Esophagus muscularis mucosa (tissue), 3 donors: Measurements from ENCODE around the gene CFAP92.

ENCODE experiments used
- POLR2A ChIP-seq: fragments of 450-650 bp; IDR thresholded peaks from one replicate; pipeline ENCODE4 v1.6.1; 2017; ENCODE audit warnings: antibody characterized with exemption, moderate library complexity, mild to moderate bottlenecking, low read depth
- TF ChIP-seq, protein P1 (sequence below), 3 experiments: fragments of 200-600 bp in 2 of 3; fragments of 450-650 bp in 1 of 3; sonication (generic) in 2 of 3; IDR thresholded peaks; one replicate each; pipeline ENCODE4 v1.5.1; 2017 to 2019; ENCODE audit warnings: antibody characterized with exemption in 3 of 3, mild to moderate bottlenecking in 2 of 3, moderate library complexity in 1 of 3

DNA sequence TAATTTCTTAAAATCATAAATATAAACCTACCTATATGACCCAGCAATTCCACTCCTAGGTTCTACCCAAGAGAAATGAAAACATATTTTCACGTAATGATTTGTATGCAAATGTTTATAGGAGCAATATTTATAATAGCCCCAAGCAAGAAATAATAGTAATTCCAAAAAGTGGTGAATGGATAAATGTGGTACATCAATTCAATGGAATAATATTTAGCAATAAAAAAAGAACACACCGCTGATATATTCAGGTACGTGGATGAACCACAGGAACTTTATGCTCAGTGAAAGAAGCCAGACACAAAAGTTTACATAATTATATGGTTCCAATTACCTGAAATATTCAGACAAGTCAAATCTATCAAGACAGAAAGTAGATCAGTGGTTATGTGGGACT, 64.5 kb downstream of the CFAP92 start:
- TF ChIP-seq, protein P1, sequence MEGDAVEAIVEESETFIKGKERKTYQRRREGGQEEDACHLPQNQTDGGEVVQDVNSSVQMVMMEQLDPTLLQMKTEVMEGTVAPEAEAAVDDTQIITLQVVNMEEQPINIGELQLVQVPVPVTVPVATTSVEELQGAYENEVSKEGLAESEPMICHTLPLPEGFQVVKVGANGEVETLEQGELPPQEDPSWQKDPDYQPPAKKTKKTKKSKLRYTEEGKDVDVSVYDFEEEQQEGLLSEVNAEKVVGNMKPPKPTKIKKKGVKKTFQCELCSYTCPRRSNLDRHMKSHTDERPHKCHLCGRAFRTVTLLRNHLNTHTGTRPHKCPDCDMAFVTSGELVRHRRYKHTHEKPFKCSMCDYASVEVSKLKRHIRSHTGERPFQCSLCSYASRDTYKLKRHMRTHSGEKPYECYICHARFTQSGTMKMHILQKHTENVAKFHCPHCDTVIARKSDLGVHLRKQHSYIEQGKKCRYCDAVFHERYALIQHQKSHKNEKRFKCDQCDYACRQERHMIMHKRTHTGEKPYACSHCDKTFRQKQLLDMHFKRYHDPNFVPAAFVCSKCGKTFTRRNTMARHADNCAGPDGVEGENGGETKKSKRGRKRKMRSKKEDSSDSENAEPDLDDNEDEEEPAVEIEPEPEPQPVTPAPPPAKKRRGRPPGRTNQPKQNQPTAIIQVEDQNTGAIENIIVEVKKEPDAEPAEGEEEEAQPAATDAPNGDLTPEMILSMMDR (IDR thresholded peaks at IDR 0.05): no peak
- TF ChIP-seq POLR2A: no peak
